Thyroid gland (tissue), 4 donors: ENCODE data around the gene FNIP1.

ENCODE experiments used
- CTCF ChIP-seq, 6 experiments: fragments of 200-600 bp in 3 of 6; fragments of 450-650 bp in 3 of 6; sonication (generic) in 3 of 6; IDR thresholded peaks; one replicate each; pipeline ENCODE4 v1.5.1; 2016 to 2019; ENCODE audit warnings: antibody characterized with exemption in 6 of 6, mild to moderate bottlenecking in 2 of 6, inconsistent platforms in 1 of 6, moderate library complexity in 1 of 6
- POLR2A ChIP-seq, 2 donors: fragments of 450-650 bp; IDR thresholded peaks; one replicate each; pipeline ENCODE4 v1.6.1; 2017; ENCODE audit warnings: antibody characterized with exemption in 2 of 2, mild to moderate bottlenecking in 2 of 2, moderate library complexity in 1 of 2

GRCh38 chr5:131617140-131617822, 179.5 kb downstream of the FNIP1 start:
- TF ChIP-seq CTCF (IDR thresholded peaks at IDR 0.05) = no peak
- no peak for TF ChIP-seq POLR2A (IDR thresholded peaks at IDR 0.05)
